Stimulated activated CD8-positive, alpha-beta memory T cell treated with anti-CD3 and anti-CD28 coated beads, Interleukin-7, amount 100 ng/mL, for 1 hour (primary cell): ENCODE data around the gene CCNI.

ENCODE experiments used
- DNase-seq, 2 donors: peaks; one replicate each; pipeline ENCODE4 v3.0.0-alpha.2; 2020; ENCODE audit warnings: low read depth in 2 of 2

The CCNI gene

DNA sequence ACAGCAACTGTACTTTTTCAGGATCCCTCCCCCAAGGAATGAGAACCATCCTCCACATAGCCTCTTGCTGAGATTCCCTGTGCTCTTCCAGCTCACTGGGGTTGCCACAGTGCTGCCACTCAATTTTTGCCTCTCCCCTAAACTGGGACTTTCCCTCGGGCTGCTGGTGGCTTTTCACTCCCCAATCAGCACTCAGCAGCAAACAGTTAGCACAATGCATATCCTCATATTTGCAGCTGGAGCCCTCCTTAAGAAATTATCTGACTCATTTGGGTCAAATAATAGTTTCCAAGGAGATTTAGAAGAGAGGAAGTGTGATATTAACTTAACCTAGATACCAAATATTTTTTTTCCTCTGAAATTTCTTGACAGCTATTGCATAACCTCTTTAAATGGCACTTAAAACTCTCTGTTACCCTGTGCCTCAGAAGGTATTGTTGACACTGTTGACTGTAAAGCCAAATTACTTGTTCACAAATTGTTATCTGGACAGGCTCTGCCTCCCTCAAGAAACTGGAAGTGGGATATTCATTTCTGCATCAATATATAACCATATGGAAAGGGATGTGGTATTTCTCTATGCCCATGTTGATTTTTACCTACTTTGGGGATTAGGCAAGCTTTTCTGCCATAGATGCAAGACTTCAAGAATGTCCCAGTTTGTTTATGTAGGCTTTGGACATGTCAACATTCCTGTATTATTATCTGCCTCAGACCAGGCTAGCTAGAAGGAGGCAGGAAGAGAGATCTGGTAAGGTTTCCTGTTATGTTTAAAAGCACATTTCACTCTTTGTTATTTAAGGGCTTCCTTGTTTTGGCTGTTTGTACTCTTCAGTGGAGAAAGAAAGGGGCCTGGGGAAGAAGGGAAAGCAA lies 68.2 kb downstream of the CCNI start:
- DNase-seq, result no peak

DNA sequence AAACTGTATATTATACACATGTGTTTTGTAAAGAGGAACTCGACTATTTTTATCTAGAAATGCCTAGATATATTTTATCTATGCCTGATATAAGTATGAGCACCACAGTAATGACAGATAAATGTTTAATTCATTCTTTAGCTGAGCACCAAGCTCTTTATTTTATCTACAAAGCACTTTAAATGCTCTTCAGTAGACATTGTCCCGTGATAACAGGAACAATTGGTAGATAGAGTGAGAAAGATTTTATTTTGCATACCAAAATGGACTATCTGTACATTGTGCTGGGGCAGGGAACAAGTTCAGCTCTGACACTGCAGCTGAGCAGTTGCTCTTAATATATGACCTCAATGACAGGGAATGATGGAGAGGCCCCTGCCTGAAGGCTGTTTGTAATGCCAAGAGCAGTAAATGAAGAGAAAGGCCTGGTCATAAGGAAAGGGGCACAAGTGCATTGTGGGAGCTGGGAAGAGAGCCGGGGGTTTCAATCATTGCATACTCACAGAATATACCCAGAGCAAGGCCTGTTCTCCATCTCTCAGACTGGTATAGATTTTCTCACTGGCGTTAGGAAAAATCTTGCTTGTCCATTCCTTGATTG lies 68.9 kb downstream of the CCNI start:
- no peak for DNase-seq

DNA sequence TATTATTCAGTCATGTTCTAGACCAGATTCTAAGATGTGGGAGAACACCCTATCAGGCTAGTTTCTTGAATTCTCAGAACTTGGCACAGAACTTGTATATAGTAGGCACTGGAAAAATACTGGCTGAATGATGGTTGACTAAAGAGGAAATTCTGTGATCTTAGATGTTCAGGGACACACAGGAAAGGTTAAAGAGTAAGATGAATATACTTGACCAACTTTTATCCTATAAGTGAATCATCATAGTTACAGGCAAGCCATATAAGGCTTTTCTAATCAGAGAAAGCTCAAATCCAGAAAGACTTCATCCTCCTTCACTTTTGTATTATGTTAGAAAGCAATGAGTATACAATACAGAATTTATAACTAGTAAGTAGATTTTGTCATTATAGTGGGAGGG lies 72.4 kb downstream of the CCNI start:
- DNase-seq, result no peak

DNA sequence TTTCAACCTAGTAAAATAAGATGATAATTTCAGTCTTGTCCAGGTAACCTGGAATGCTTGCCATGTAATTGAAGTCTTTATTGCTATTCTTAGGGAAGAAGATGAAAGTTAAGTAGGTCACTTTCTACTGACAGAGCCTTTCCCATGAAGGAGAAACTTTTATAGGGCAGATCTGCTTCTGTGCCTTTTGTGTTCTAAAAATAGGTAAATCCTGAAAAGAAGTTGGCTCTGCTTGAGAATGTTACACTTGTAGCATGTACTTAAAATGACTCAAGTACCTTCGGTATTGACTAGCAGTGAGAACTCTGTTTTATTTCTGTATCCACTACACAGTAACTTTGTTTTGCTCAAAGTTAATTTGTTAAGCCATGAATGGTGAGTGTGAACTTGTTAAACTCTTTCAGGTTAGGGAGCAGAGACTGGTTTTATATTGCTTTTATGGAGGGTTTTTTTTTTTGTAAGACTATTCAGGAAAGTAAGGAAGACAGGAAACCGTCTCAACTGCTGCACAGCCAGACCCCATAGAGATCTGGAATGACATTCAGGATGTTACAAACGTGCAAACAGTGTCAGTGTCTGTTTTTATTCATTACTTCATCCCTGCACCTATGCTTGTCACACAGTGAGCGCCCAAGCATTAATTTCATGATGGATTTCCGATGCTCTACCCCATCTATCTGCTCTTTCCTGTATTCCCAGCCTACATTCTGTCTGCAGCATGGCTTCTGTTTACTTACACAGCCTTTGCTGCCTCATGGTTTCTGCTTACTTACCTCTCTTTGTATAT lies 73.3 kb downstream of the CCNI start:
- DNase-seq, result no peak

DNA sequence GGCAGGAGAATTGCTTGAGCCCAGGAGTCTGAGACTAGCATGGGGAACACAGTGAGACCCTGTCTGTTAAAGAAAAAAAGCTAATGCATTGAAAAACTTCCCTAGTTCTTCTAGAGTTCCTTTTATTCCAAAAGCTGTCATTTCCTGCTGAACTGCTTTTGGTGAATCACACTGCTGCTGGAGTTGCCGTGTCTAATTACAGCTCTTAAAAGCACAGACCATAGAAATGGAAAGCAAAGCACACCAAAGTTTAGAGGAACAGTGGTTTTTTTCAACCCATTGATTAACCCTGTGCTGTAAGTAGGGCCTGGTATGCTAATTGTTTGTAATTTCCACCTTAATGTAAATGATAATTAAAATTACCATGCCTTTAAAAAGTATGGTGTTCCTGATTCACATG lies 73.9 kb downstream of the CCNI start:
- no peak for DNase-seq

DNA sequence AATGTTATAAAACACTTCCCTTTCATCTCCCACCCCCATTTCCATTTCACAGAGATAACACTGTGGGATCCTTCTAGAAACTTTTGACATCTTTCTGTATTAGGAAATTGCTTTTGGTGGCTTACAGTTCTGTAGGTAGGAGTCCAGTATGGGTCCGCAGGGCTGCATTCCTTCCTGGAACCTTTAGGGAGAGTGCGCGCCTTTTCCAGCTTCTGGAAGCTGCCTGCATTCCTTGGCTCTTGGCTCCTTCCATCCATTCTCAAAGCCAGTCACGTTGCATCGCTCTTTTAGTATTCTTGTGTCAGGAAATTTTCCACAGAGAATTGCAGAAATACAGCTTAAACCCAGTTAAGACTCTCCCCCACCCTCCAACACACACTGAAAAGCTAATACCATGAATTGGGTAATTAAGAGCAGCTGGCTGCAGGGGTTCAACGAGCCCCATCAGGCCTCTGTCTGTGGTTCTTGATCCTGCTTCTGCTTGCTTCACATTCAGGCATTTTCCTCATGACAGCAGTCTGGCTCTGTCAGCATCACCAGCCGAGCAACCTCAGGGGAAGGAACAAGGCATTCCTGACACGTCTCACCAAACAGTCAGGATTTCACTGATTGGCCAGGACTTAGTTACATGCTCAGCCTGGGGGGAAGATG lies 77.4 kb downstream of the CCNI start:
- DNase-seq, result no peak

DNA sequence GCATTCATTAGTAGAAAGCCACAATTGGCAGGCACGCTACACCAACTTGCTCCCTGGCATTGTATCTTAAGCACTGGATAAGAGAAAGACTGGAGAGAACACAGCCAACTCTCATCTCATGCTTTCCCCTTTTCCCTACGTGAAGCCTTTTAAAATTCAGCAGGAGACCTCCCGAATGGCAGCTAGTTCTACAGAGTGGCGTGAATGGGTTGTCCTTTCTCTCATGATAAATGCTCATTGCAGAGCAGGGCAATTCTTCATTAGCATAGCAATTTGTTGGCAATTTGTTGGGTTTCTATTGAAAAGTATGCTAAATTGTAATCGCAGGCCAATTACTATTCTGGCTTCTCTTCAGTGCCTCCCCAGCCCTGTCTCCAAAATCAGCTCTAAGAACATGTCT lies 78.3 kb downstream of the CCNI start:
- DNase-seq, result no peak
